ENCODE data around the gene MORC2.
A peak's percentile ranks its signal among the peaks of the same experiment; 100 is the strongest.

Gene MORC2

GRCh38 chr22:30949934-30950660 is 18.5 kb downstream of the MORC2 start:
- DNase-seq (ENCODE audit: low read depth in 3 of 3) = no peak

GRCh38 chr22:30948930-30949342 is 19.6 kb downstream of the MORC2 start:
- no peak for DNase-seq (ENCODE audit: low read depth in 3 of 3)

GRCh38 chr22:30947816-30948454 is 20.6 kb downstream of the MORC2 start:
- no peak for DNase-seq (ENCODE audit: low read depth in 3 of 3)

- DNase-seq (ENCODE audit: low read depth in 3 of 3) = no peak
Measured at GRCh38 chr22:30947173-30947815, 21.3 kb downstream of the MORC2 start.

- no peak for DNase-seq (ENCODE audit: low read depth in 3 of 3)
Measured at GRCh38 chr22:30946354-30946753, 22.2 kb downstream of the MORC2 start.

- DNase-seq (ENCODE audit: low read depth in 3 of 3) = no peak
Measured at GRCh38 chr22:30945653-30946052, 22.9 kb downstream of the MORC2 start.

- DNase-seq (ENCODE audit: low read depth in 3 of 3) = no peak
Measured at GRCh38 chr22:30944986-30945385, 23.6 kb downstream of the MORC2 start.

GRCh38 chr22:30943368-30943767 is 25.2 kb downstream of the MORC2 start:
- DNase-seq (ENCODE audit: low read depth in 3 of 3) = no peak

- no peak for DNase-seq (ENCODE audit: low read depth in 3 of 3)
Measured at GRCh38 chr22:30941363-30941740, 27.2 kb downstream of the MORC2 start.

- peak in 1 of 3 donors; percentile 10 for DNase-seq (ENCODE audit: low read depth in 3 of 3)
Measured at GRCh38 chr22:30940685-30941362, 27.8 kb downstream of the MORC2 start.

GRCh38 chr22:30934053-30934452 is 34.5 kb downstream of the MORC2 start:
- DNase-seq (ENCODE audit: low read depth in 3 of 3) = no peak

GRCh38 chr22:30933457-30933856 is 35.1 kb downstream of the MORC2 start:
- no peak for DNase-seq (ENCODE audit: low read depth in 3 of 3)

- DNase-seq (ENCODE audit: low read depth in 3 of 3) = no peak
Measured at GRCh38 chr22:30932661-30933060, 35.9 kb downstream of the MORC2 start.

- DNase-seq (ENCODE audit: low read depth in 3 of 3) = no peak
Measured at GRCh38 chr22:30931541-30932300, 36.9 kb downstream of the MORC2 start.

GRCh38 chr22:30930228-30930627 is 38.3 kb downstream of the MORC2 start:
- DNase-seq (ENCODE audit: low read depth in 3 of 3) = no peak

GRCh38 chr22:30928401-30928800 is 40.2 kb downstream of the MORC2 start:
- no peak for DNase-seq (ENCODE audit: low read depth in 3 of 3)

- no peak for DNase-seq (ENCODE audit: low read depth in 3 of 3)
Measured at GRCh38 chr22:30927806-30928205, 40.8 kb downstream of the MORC2 start.

GRCh38 chr22:30926706-30927105 is 41.9 kb downstream of the MORC2 start:
- no peak for DNase-seq (ENCODE audit: low read depth in 3 of 3)

- no peak for DNase-seq (ENCODE audit: low read depth in 3 of 3)
Measured at GRCh38 chr22:30925667-30926066, 42.9 kb downstream of the MORC2 start.

- no peak for DNase-seq (ENCODE audit: low read depth in 3 of 3)
Measured at GRCh38 chr22:30923168-30923900, 45.2 kb downstream of the MORC2 start.

GRCh38 chr22:30922151-30922611 is 46.4 kb downstream of the MORC2 start:
- DNase-seq (ENCODE audit: low read depth in 3 of 3) = peak; percentile 49 to 73 (median 58)

Measured in stimulated activated CD4-positive, alpha-beta T cell treated with anti-CD3 and anti-CD28 coated beads, TNF-alpha, amount 100 ng/mL, for 48 hours (primary cell).